ENCODE results near the gene KIAA1614. TPM values are rescaled to one million over a fixed set of nuclear protein-coding genes. Genes with fewer than 3 reads are reported as not detected.
A peak's percentile ranks its signal among the peaks of the same experiment; 100 is the strongest.

Gene KIAA1614
- total and polyA plus RNA-seq, 10 of the 15 experiments (the other 5 are each of a cell fraction or from before 2014, with no cell fraction given), result 0.03 to 1.0 (median 0.26) TPM; not detected in 1

- TF ChIP-seq CUX1 (IDR thresholded peaks at IDR 0.05; ENCODE audit: insufficient replicate concordance, low read depth, low read length) (no peak), IKZF2 (IDR thresholded peaks at IDR 0.05) (peak; percentile 43 to 58; a peak in 2 of 4 replicates), SIN3A (IDR thresholded peaks at IDR 0.05; ENCODE audit: low read depth, low read length) (no peak), MEF2A (IDR thresholded peaks at IDR 0.05; ENCODE audit: insufficient read depth, low read depth, low read length) (0 out of 2 replicates have a peak, but pooled peaks have one; percentile 10), ZNF687 (IDR thresholded peaks at IDR 0.05) (no peak), ZBTB40 (IDR thresholded peaks at IDR 0.05; ENCODE audit: borderline replicate concordance) (no peak), HDAC6 (IDR thresholded peaks at IDR 0.05; ENCODE audit: unreplicated experiment) (no peak), RELA (IDR thresholded peaks at IDR 0.05; ENCODE audit: borderline replicate concordance, partially characterized antibody) (no peak), E2F8 (IDR thresholded peaks at IDR 0.05; ENCODE audit: low read depth, partially characterized antibody) (no peak), HDGF (IDR thresholded peaks at IDR 0.05) (peak; percentile 14; the same call in 1 of the 2 replicates), BHLHE40 (IDR thresholded peaks at IDR 0.05; ENCODE audit: borderline replicate concordance in 1 of 2, low read depth in 2 of 2, low read length in 1 of 2) (no peak; a peak in 1 of 4 replicates), CREB1 (IDR thresholded peaks at IDR 0.05; ENCODE audit: low read depth) (no peak), SMAD1 (IDR thresholded peaks at IDR 0.05; ENCODE audit: low read depth, partially characterized antibody) (no peak)
Measured at GRCh38 chr1:180934563-180934962, 21.9 kb downstream of the KIAA1614 start (continued).

Measured in GM12878 (cell line).